PC-9 (cell line): ENCODE results near the gene LEPR. TPM values are rescaled to one million over a fixed set of nuclear protein-coding genes. Genes with fewer than 3 reads are reported as not detected.

Source experiments
- BruUV-seq: library from RNA; stranded (reverse); fragments of 400-500 nt; replicated peaks from 2 replicates; lab custom pipeline; 2021; lab: Mats Ljungman, UMichigan
- CTCF ChIA-PET: fragments of 300-600 bp; sonication (Branson Sonifier 250); formaldehyde crosslinking; loops from one replicate; lab custom pipeline; 2022; ENCODE audit warnings: antibody characterized with exemption; lab: Charles Lee
- POLR2A ChIA-PET: fragments of 300-600 bp; sonication (Branson Sonifier 250); formaldehyde crosslinking; loops from one replicate; lab custom pipeline; 2022; ENCODE audit warnings: antibody characterized with exemption; ENCODE audit not compliant: unreplicated experiment; lab: Charles Lee
- DNase-seq, 2 experiments: peaks; one replicate each; pipeline versions ENCODE4 v3.0.0 to v3.0.0-alpha.2; 2015 to 2022; ENCODE audit warnings: mixed read lengths in 1 of 2
- H2AFZ ChIP-seq: fragments of 200-600 bp; sonication (generic); 2 replicates; pipeline ENCODE4 v1.8.1; 2017; ENCODE audit warnings: antibody characterized with exemption
- H3F3A ChIP-seq: fragments of 200-600 bp; sonication (generic); 2 replicates; pipeline ENCODE4 v1.8.1; 2017; ENCODE audit warnings: antibody characterized with exemption, mild to moderate bottlenecking, low read depth; ENCODE audit not compliant: insufficient read depth
- H3K27ac ChIP-seq: fragments of 200-600 bp; sonication (generic); 2 replicates; pipeline ENCODE4 v1.6.1; 2016; ENCODE audit warnings: mixed run types
- H3K27me3 ChIP-seq: fragments of 200-600 bp; sonication (generic); 2 replicates; pipeline ENCODE4 v1.6.1; 2016; ENCODE audit warnings: low read depth, mixed run types; ENCODE audit not compliant: insufficient read depth
- H3K36me3 ChIP-seq: fragments of 200-600 bp; sonication (generic); 2 replicates; pipeline ENCODE4 v1.6.1; 2016; ENCODE audit warnings: low read depth, mixed run types
- H3K4me1 ChIP-seq: fragments of 200-600 bp; sonication (generic); replicated peaks from 2 replicates; pipeline ENCODE4 v1.6.1; 2016; ENCODE audit warnings: mixed run types; ENCODE audit not compliant: insufficient read depth
- H3K4me2 ChIP-seq: fragments of 200-600 bp; sonication (generic); 2 replicates; pipeline ENCODE4 v1.6.1; 2017; ENCODE audit warnings: mixed run types
- H3K4me3 ChIP-seq: fragments of 200-600 bp; sonication (generic); 2 replicates; pipeline ENCODE4 v1.6.1; 2016; ENCODE audit warnings: mixed run types
- H3K79me2 ChIP-seq: fragments of 200-600 bp; sonication (generic); 2 replicates; pipeline ENCODE4 v1.6.1; 2017; ENCODE audit warnings: low read depth, mixed run types
- H3K9me2 ChIP-seq: fragments of 200-600 bp; sonication (generic); 2 replicates; pipeline ENCODE4 v1.8.1; 2017; ENCODE audit warnings: mild to moderate bottlenecking; ENCODE audit not compliant: insufficient read depth
- H3K9me3 ChIP-seq: fragments of 200-600 bp; sonication (generic); 2 replicates; pipeline ENCODE4 v1.8.1; 2016; ENCODE audit warnings: low read depth; ENCODE audit not compliant: insufficient read depth
- H4K20me1 ChIP-seq: fragments of 200-600 bp; sonication (generic); 2 replicates; pipeline ENCODE4 v1.8.1; 2017; ENCODE audit not compliant: insufficient read depth
- EZH2 ChIP-seq: fragments of 200-600 bp; sonication (generic); IDR thresholded peaks from 2 replicates; pipeline ENCODE4 v1.8.0; 2017; ENCODE audit warnings: antibody characterized with exemption, low read depth
- intact Hi-C: fragments of 100-400 bp; cut with micrococcal nuclease; formaldehyde crosslinking; loops from one replicate; pipeline ENCODE4 v1.10.0; 2022; ENCODE audit not compliant: unreplicated experiment
- total RNA-seq: library from RNA; stranded (reverse); gene quantifications from 2 replicates; pipeline ENCODE4 v1.2.3, GENCODE V29; 2021
- TF ChIP-seq, protein P1 (sequence below): fragments of 200-600 bp; sonication (generic); conservative IDR thresholded peaks from 2 replicates; pipeline ENCODE4 v1.6.1; 2017; ENCODE audit warnings: mixed run types, antibody characterized with exemption, mild to moderate bottlenecking, moderate library complexity

LEPR gene
- total RNA-seq, 1 experiment from 2014 or later, result 34.8 TPM

- H3K27me3 ChIP-seq, result no peaks in the 10 kb centered on the region
- no peak overlapping the region for H2AFZ ChIP-seq
- BruUV-seq, result no TSS peak
- H4K20me1 ChIP-seq, result no peaks in the 10 kb centered on the region
- H3K4me3 ChIP-seq, result no peak overlapping the region
- peaks cover 6% of the 10 kb centered on the region; the same call in 1 of the 2 replicates for H3F3A ChIP-seq
- H3K9me2 ChIP-seq, result no peaks in the 10 kb centered on the region
- no peak for DNase-seq
- TF ChIP-seq, protein P1, sequence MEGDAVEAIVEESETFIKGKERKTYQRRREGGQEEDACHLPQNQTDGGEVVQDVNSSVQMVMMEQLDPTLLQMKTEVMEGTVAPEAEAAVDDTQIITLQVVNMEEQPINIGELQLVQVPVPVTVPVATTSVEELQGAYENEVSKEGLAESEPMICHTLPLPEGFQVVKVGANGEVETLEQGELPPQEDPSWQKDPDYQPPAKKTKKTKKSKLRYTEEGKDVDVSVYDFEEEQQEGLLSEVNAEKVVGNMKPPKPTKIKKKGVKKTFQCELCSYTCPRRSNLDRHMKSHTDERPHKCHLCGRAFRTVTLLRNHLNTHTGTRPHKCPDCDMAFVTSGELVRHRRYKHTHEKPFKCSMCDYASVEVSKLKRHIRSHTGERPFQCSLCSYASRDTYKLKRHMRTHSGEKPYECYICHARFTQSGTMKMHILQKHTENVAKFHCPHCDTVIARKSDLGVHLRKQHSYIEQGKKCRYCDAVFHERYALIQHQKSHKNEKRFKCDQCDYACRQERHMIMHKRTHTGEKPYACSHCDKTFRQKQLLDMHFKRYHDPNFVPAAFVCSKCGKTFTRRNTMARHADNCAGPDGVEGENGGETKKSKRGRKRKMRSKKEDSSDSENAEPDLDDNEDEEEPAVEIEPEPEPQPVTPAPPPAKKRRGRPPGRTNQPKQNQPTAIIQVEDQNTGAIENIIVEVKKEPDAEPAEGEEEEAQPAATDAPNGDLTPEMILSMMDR, result no peak
- TF ChIP-seq EZH2, result no peak
- no peak overlapping the region for H3K27ac ChIP-seq
- H3K36me3 ChIP-seq, result no peaks in the 10 kb centered on the region
- ChIA-PET POLR2A (interaction anchor here (0.6 kb wide), 1 partner anchor 13 kb away, joined by 3 read pairs; no protein-coding TSS in a partner anchor), CTCF (no interaction called here)
- intact Hi-C loops, result no loop called here
- peaks cover 23% of the 10 kb centered on the region for H3K4me1 ChIP-seq
- H3K79me2 ChIP-seq, result no peaks in the 10 kb centered on the region
- no peak overlapping the region for H3K4me2 ChIP-seq
- no peaks in the 10 kb centered on the region for H3K9me3 ChIP-seq
These were observed 5.9 kb upstream of the LEPR start for GRCh38 chr1:65414538-65414937.

DNA sequence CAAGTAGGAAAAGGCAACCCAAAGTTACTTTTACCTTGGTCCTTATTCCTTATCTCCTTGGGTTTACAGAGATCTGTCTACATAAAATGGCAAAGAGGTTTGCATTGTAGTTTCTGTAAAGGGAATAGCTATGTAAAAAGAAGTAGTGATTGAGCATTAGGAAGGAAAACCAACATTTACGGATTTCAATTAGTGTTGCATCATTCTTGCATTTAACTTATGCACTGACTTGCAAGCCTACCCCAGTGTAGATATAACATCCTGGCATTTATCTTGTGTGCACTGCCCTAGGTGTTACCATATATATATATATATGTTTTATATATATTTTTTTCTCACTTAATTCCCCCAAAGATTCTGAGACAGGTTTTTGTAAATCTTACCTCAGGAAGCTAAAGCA lies 3.7 kb upstream of the LEPR start:
- intact Hi-C loops, result no loop called here
- no TSS peak for BruUV-seq
- ChIA-PET POLR2A (interaction anchor here (0.6 kb wide), 2 partner anchors 186 to 469 kb away, joined by 3 to 5 read pairs; no protein-coding TSS in a partner anchor), CTCF (no interaction called here)
- no peaks in the 10 kb centered on the region for H3K27me3 ChIP-seq
- peaks cover 25% of the 10 kb centered on the region for H3K4me1 ChIP-seq
- H3K4me2 ChIP-seq, result no peak overlapping the region
- no peak overlapping the region for H2AFZ ChIP-seq
- H4K20me1 ChIP-seq, result no peaks in the 10 kb centered on the region
- H3K9me2 ChIP-seq, result no peaks in the 10 kb centered on the region
- H3F3A ChIP-seq, result peaks cover 14% of the 10 kb centered on the region; the same call in 1 of the 2 replicates
- no peak overlapping the region for H3K4me3 ChIP-seq
- no peak overlapping the region for H3K27ac ChIP-seq
- TF ChIP-seq, protein P1, result no peak
- TF ChIP-seq EZH2, result no peak
- peaks cover 9% of the 10 kb centered on the region for H3K79me2 ChIP-seq
- no peaks in the 10 kb centered on the region for H3K9me3 ChIP-seq
- H3K36me3 ChIP-seq, result no peaks in the 10 kb centered on the region
- DNase-seq, result no peak

- CTCF ChIA-PET, result no interaction called here
- DNase-seq, result peak; percentile 53 to 55
- BruUV-seq, result no TSS peak
These were observed 2.7 kb upstream of the LEPR start for GRCh38 chr1:65417729-65418128.

More at GRCh38 chr1:65417729-65418128, 2.7 kb upstream of the LEPR start:
- intact Hi-C loops, result no loop called here
- no peaks in the 10 kb centered on the region for H4K20me1 ChIP-seq
- H3K4me3 ChIP-seq, result no peak overlapping the region
- no peaks in the 10 kb centered on the region for H3K9me3 ChIP-seq
- peaks cover 14% of the 10 kb centered on the region; the same call in 1 of the 2 replicates for H3F3A ChIP-seq
- H3K4me1 ChIP-seq, result peaks cover 34% of the 10 kb centered on the region
- H3K9me2 ChIP-seq, result no peaks in the 10 kb centered on the region
- H3K4me2 ChIP-seq, result peak overlapping the region; percentile 72; the same call in 1 of the 2 replicates
- POLR2A ChIA-PET, result interaction anchor here (0.6 to 0.7 kb wide), 4 partner anchors 51 to 537 kb away, joined by 3 to 6 read pairs (median 3); no protein-coding TSS in a partner anchor
- no peak overlapping the region for H2AFZ ChIP-seq
- H3K79me2 ChIP-seq, result peaks cover 19% of the 10 kb centered on the region
- H3K27ac ChIP-seq, result peak overlapping the region; percentile 20; the same call in 1 of the 2 replicates
- H3K36me3 ChIP-seq, result no peaks in the 10 kb centered on the region
- H3K27me3 ChIP-seq, result no peaks in the 10 kb centered on the region
- TF ChIP-seq, protein P1, result no peak
- no peak for TF ChIP-seq EZH2
